Fibroblast of lung (primary cell): ENCODE data around the gene C6orf15. TPM values are rescaled to one million over a fixed set of nuclear protein-coding genes. Genes with fewer than 3 reads are reported as not detected.

Source experiments
- DNase-seq, 2 donors: peaks; one replicate each; pipeline versions ENCODE4 v3.0.0 to v3.0.0-alpha.2; 2010; ENCODE audit warnings: low read depth in 2 of 2
- H2AFZ ChIP-seq: 2 replicates; pipeline ENCODE4 v1.5.1; 2012; ENCODE audit warnings: low read length, control low read depth, inconsistent platforms
- H3K27ac ChIP-seq: 2 replicates; pipeline ENCODE4 v1.5.1; 2011; ENCODE audit warnings: low read length, control low read depth; ENCODE audit not compliant: insufficient read depth
- H3K27me3 ChIP-seq: 2 replicates; pipeline ENCODE4 v1.5.1; 2011; ENCODE audit warnings: mild to moderate bottlenecking, low read length; ENCODE audit not compliant: control insufficient read depth, insufficient read depth
- H3K36me3 ChIP-seq: 2 replicates; pipeline ENCODE4 v1.5.1; 2011; ENCODE audit warnings: low read length; ENCODE audit not compliant: control insufficient read depth, insufficient read depth
- H3K4me1 ChIP-seq: 2 replicates; pipeline ENCODE4 v1.5.1; 2011; ENCODE audit warnings: low read length; ENCODE audit not compliant: control insufficient read depth, insufficient read depth; ENCODE audit errors: extremely low read depth
- H3K4me2 ChIP-seq: 2 replicates; pipeline ENCODE4 v1.5.1; 2011; ENCODE audit warnings: low read length, control low read depth; ENCODE audit not compliant: insufficient read depth; ENCODE audit errors: extremely low read depth
- H3K4me3 ChIP-seq, 4 experiments: fragments of 200-600 bp in 1 of 4; sonication (generic) in 1 of 4; replicated peaks in 1 of 4; 2 replicates each; pipeline ENCODE4 v1.5.1; 2011 to 2016; ENCODE audit warnings: low read length in 4 of 4, low read depth in 3 of 4, mild to moderate bottlenecking in 3 of 4, control low read depth in 2 of 4, inconsistent platforms in 1 of 4, mixed read lengths in 1 of 4; ENCODE audit not compliant: insufficient read depth in 1 of 4; ENCODE audit errors: control extremely low read depth in 1 of 4
- H3K79me2 ChIP-seq: 2 replicates; pipeline ENCODE4 v1.5.1; 2012; ENCODE audit warnings: mild to moderate bottlenecking, low read length, inconsistent platforms; ENCODE audit not compliant: control insufficient read depth, insufficient read depth
- H3K9ac ChIP-seq: 2 replicates; pipeline ENCODE4 v1.5.1; 2011; ENCODE audit warnings: mild to moderate bottlenecking, low read length, control low read depth; ENCODE audit not compliant: insufficient read depth
- H3K9me3 ChIP-seq: 2 replicates; pipeline ENCODE4 v1.5.1; 2012; ENCODE audit warnings: low read depth, low read length; ENCODE audit not compliant: control insufficient read depth, insufficient read depth
- H4K20me1 ChIP-seq: 2 replicates; pipeline ENCODE4 v1.5.1; 2011; ENCODE audit warnings: low read length; ENCODE audit not compliant: control insufficient read depth, insufficient read depth; ENCODE audit errors: extremely low read depth
- CTCF ChIP-seq, 2 donors: IDR thresholded peaks in 1 of 2; conservative IDR thresholded peaks in 1 of 2; 1 replicate in 1 of 2; 2 replicates in 1 of 2; pipeline ENCODE4 v1.5.1; 2011 to 2012; ENCODE audit warnings: low read length in 2 of 2, control low read depth in 1 of 2, inconsistent platforms in 1 of 2, low read depth in 1 of 2, mild to moderate bottlenecking in 1 of 2
- EZH2 ChIP-seq: IDR thresholded peaks from 2 replicates; pipeline ENCODE4 v1.5.1; 2012; ENCODE audit warnings: low read length, control low read depth, mild to moderate bottlenecking; ENCODE audit errors: missing control alignments
- polyA plus RNA-seq, 2 donors: library from polyadenylated mRNA; depleted of rRNA in 1 of 2; stranded (reverse) in 1 of 2; unstranded in 1 of 2; fragments of >200 nt; gene quantifications; 2 replicates each; pipeline ENCODE4 v1.2.1, GENCODE V29; 2011 to 2012; ENCODE audit warnings: missing spikeins in 1 of 2
- total RNA-seq: library from RNA; depleted of rRNA; stranded (reverse); fragments of >200 nt; gene quantifications from 2 replicates; pipeline ENCODE4 v1.2.1, GENCODE V29; 2014

C6orf15 gene
- total and polyA plus RNA-seq, 2 donors (not counting 1 experiment from before 2014, with no cell fraction given), result not detected

- H3K27ac ChIP-seq, result no peak overlapping the region
- peaks cover 6% of the 10 kb centered on the region for H3K36me3 ChIP-seq
- H2AFZ ChIP-seq, result no peak overlapping the region
- no peaks in the 10 kb centered on the region for H4K20me1 ChIP-seq
- no peaks in the 10 kb centered on the region for H3K27me3 ChIP-seq
- H3K4me2 ChIP-seq, result no peak overlapping the region
- H3K9ac ChIP-seq, result no peak overlapping the region
- DNase-seq, result no peak
- H3K9me3 ChIP-seq, result no peaks in the 10 kb centered on the region
- H3K79me2 ChIP-seq, result peaks cover 5% of the 10 kb centered on the region
- TF ChIP-seq EZH2 (no peak), CTCF (conservative IDR thresholded peaks at IDR 0.05 in 1 of 2, IDR thresholded peaks at IDR 0.05 in 1 of 2; ENCODE audit: low read depth in 1 of 2, low read length in 2 of 2) (no peak)
- H3K4me1 ChIP-seq, result no peaks in the 10 kb centered on the region
- H3K4me3 ChIP-seq, result no peak overlapping the region
Observed at GRCh38 chr6:31152781-31153180, 40.4 kb upstream of the C6orf15 start.

GRCh38 chr6:31149827-31150447 is 37.6 kb upstream of the C6orf15 start:
- Histone ChIP-seq H3K4me3 (no peak overlapping the region), H3K4me1 (no peaks in the 10 kb centered on the region), H3K36me3 (peaks cover 6% of the 10 kb centered on the region), H3K4me2 (no peak overlapping the region), H3K27ac (no peak overlapping the region), H3K79me2 (no peaks in the 10 kb centered on the region), H4K20me1 (no peaks in the 10 kb centered on the region), H3K9ac (no peak overlapping the region), H3K9me3 (no peaks in the 10 kb centered on the region), H3K27me3 (no peaks in the 10 kb centered on the region), H2AFZ (no peak overlapping the region)
- DNase-seq, result no peak
- TF ChIP-seq EZH2 (no peak), CTCF (conservative IDR thresholded peaks at IDR 0.05 in 1 of 2, IDR thresholded peaks at IDR 0.05 in 1 of 2; ENCODE audit: low read depth in 1 of 2, low read length in 2 of 2) (no peak)

GRCh38 chr6:31145386-31145785 is 33.0 kb upstream of the C6orf15 start:
- Histone ChIP-seq H3K36me3 (peaks cover 4% of the 10 kb centered on the region), H2AFZ (no peak overlapping the region), H4K20me1 (no peaks in the 10 kb centered on the region), H3K4me1 (no peaks in the 10 kb centered on the region), H3K9ac (no peak overlapping the region), H3K9me3 (no peaks in the 10 kb centered on the region), H3K4me2 (no peak overlapping the region), H3K27me3 (no peaks in the 10 kb centered on the region), H3K4me3 (no peak overlapping the region), H3K27ac (no peak overlapping the region), H3K79me2 (no peaks in the 10 kb centered on the region)
- no peak for DNase-seq
- TF ChIP-seq CTCF (conservative IDR thresholded peaks at IDR 0.05 in 1 of 2, IDR thresholded peaks at IDR 0.05 in 1 of 2; ENCODE audit: low read depth in 1 of 2, low read length in 2 of 2) (no peak), EZH2 (no peak)
